Frontal cortex (tissue), 4 donors: ENCODE data around the gene ZNF546. TPM values are rescaled to one million over a fixed set of nuclear protein-coding genes. Genes with fewer than 3 reads are reported as not detected.
"Not testable (repeated sequence)": the region's sequence is repeated elsewhere in the genome, so short reads cannot be mapped to it uniquely, and the experiment has no call there.

ENCODE experiments used
- DNase-seq, 2 donors: peaks; one replicate each; pipeline ENCODE4 v3.0.0; 2012; ENCODE audit warnings: low spot score in 2 of 2
- FAIRE-seq: peaks from 2 replicates; lab custom pipeline; 2012; peaks lifted over from hg19 to GRCh38; lab: Jason Lieb, UNC
- total RNA-seq: library from RNA; depleted of rRNA; stranded (reverse); fragments of >200 nt; gene quantifications from one replicate; pipeline ENCODE4 v1.2.3, GENCODE V29; 2014
- donor health status: control.
- donor health status: control.
- donor health status: control.

The ZNF546 gene
- total RNA-seq, result 15.9 TPM

DNA sequence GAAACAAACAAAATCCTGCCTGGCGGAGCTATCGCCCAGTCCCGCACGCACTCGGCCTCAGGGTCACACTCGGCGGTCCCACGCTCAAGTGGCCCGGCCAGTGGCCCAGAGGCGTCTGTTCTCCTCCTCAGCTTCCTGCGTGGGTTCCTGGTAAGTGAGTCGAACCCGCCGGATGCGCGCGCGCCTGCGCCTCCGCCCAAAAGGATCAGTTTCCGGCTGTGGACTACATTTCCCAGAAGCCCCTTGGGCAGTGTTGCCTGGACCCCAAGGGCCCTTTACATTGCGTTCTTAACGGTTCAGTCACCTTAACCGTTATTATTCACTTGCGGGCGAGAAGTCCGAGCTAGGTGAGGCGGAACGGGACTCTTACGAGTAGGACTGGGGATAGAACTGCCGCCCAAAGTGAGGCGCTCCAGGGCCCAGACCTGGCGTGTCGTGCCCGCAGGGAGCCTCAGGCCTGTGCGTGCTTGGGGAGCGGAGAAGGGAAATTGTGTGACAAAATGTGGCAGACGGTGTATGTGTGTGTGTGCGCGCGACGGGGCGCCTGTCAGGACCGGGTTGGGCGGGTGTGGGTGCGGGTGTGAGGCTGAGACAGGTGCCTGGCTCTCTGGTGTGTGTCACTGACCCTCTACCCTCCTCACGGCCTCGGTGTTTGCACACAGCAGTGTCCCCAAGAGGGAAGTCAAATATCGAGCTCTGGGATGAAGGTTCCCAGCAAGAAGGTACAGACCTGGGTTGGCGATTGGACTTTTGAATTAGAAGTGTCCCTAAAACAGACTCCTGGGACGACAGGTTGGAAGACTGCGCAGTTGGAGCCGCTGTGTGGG, at the start of gene ZNF546:
Gene ZNF546 (plus strand): TSS at position 250 of the 827 bp plus-strand sequence. CDS start 1,267 bp downstream, outside the sequence.
- FAIRE-seq (no peak), DNase-seq (peak; percentile 77 to 88)

DNA sequence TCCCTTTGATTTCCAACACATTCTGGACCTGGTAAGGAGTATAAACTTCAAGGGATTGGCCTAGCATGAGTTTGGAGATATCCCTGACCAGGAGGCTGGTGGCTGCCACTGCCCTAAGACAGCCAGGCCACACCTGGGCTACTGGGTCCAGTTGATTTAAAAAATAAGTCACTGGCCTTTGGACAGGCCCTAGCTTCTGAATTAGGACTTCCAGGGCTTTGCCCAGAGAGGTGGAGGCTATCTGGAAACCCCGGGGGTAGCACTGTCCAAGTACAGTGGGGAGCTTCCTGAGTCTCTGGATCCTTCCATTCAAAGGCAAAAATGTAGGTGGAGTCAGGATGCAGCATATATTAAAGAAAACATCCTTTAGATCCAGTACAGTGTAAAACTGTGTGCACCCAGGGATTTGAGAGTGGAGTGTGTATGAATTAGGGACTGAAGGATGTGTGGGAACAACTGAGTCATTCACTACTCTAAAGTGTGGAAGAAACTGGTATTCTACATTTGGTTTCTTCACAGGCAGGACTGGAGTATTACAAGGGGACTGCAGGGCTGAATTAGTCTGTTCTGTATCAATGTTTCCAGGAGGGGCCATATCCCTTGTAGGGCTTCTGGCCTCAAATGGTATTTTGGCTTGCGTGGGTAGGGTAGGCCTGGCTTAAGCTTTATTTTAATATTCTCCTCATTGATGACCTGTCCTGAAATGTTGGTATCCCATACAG, 47.7 kb upstream of the ZNF546 start:
- DNase-seq (no peak), FAIRE-seq (no peak)

DNA sequence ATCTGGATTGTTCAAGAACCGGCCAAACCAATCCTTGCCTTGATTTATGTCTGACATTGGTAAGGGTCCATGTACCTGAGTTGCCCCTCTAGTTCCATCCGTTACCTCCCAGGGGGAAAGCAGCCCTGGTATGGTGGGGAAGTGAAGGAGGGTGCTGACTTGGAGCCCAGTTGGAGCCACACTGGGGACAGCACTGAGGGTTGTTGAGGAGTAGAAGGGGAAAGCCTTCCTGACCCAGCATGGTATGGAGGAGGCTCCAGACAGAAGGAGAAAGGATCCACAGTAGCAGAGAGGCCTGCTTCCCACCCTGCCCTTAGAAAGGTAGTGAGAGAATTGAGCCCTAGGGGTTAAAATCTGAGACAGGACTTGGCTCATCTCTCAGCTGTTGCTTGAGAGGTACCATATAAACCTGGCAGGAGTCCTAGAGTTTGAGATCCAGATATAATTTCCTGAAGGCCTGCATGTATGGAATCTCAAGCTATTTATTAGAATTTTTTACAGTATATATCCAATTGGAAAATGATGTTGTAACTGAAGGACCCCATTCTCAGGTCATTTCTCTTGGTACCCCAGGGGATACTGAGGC, 45.7 kb upstream of the ZNF546 start:
- DNase-seq (no peak), FAIRE-seq (no peak)

DNA sequence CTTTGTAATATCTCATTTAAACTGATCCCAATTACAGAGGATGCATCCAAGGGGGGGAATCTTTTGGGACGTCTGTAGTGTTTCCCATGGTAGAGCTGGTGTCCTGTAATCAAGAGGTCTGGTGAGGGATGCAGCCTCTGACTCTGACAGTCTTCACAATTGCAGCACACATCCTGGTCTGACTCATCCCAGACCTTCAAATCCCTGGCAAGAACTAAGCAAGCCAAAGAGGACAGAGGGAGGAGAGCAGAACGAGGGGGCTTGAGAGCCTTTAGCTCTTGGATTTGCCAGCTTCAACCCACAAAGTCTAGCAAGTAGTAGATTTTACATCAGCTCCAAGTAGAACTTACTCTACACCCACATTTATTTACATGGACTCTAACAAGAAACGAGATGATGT, 45.2 kb upstream of the ZNF546 start:
- FAIRE-seq, result no peak

DNA sequence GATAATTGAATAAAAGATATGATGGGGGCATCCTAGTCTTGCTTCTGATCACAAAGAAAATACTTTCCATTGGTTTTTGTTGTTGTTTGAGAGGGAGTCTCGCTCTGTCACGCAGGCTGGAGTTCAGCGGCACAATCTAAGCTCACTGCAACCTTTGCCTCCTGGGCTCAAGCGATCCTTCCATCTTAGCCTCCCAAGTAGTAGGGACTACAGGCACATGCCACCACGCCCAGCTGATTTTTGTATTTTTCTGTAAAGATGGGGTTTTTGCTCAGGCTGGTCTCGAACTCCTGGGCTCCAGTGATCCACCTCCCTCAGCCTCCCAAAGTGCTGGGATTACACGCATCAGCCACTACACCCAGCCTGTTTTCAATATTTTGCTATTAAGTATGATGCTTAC, 42.9 kb upstream of the ZNF546 start:
- DNase-seq (no peak), FAIRE-seq (no peak)

More for the DNA sequence above, 45.2 kb upstream of the ZNF546 start:
- peak in 1 of 2 donors; percentile 37 for DNase-seq

GRCh38 chr19:39957886-39958285, 39.0 kb upstream of the ZNF546 start:
- DNase-seq, FAIRE-seq: not testable (repeated sequence)

DNA sequence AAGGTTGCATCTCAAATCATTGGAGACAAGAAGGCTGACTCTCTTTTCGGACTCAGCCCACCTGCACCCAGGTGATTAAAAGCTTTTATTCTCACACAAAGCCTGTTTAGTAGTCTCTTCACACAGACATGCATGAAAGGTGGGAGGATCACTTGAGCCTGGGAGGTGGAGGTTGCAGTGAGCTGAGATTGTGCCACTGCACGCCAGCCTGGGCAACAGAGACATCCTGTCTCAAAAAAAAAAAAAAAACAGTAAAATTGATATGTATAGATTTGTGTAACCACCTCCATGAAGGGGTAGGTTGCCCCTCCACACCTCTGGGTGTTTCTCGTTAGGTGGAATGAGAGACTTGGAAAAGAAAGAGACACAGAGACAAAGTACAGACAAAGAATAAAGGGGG, 37.9 kb upstream of the ZNF546 start:
- FAIRE-seq, DNase-seq: not testable (repeated sequence)

DNA sequence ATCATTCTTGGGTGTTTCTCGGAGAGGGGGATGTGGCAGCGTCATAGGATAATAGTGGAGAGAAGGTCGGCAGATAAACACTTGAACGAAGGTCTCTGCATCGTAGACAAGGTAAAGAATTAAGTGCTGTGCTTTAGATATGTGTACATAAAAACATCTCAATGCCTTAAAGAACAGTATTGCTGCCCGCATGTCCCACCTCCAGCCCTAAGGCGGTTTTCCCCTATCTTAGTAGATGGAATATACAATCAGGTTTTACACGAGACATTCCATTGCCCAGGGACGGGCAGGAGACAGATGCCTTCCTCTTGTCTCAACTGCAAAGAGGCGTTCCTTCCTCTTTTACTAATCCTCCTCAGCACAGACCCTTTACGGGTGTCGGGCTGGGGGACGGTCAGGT, 37.5 kb upstream of the ZNF546 start:
- FAIRE-seq, DNase-seq: not testable (repeated sequence)

GRCh38 chr19:39963898-39964297, 33.0 kb upstream of the ZNF546 start:
- FAIRE-seq (no peak), DNase-seq (no peak)

DNA sequence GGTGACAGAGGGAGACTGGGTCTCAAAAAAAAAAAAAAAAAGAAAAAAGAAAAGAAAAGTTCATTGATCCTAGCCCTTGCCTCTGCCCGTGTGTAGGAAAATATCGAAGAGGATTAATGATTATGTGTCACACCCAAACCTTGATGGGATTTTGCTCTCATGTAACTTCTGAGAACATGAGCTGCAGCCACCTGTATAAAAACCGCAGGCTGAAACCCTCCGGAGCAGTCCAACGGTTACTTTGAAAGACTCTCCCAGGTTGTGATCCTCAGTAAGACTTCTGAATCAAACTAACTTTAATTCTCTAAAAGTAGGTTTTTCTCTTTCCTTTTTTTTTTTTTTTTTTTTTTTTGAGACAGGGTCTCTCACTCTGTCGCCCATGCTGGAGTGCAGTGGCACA, 30.2 kb upstream of the ZNF546 start:
- FAIRE-seq, result no peak
- no peak for DNase-seq

- FAIRE-seq, result no peak
Measured at GRCh38 chr19:39967561-39967960, 29.3 kb upstream of the ZNF546 start.

GRCh38 chr19:39968789-39969188, 28.1 kb upstream of the ZNF546 start:
- FAIRE-seq (no peak), DNase-seq (no peak)

More at GRCh38 chr19:39967561-39967960, 29.3 kb upstream of the ZNF546 start:
- DNase-seq, result no peak

GRCh38 chr19:39969266-39969665, 27.6 kb upstream of the ZNF546 start:
- no peak for DNase-seq
- no peak for FAIRE-seq

GRCh38 chr19:39969681-39970424, 27.0 kb upstream of the ZNF546 start:
- DNase-seq (no peak), FAIRE-seq (no peak)

DNA sequence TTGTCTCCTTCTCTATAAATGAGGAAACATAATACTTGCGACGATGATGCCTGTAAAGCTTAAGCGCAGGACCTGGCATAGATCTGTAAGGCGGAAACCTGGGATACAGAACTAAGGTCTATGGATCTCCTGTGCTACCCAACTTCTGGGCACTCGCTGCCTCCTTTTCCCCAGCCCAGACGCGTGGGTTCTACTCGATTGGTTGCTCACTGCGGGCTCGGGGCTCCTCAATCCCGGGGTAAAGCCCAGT, 26.5 kb upstream of the ZNF546 start:
- DNase-seq (peak in 1 of 2 donors; percentile 16), FAIRE-seq (no peak)

- DNase-seq (peak; percentile 91 to 99), FAIRE-seq (peak; percentile 97)
Measured at GRCh38 chr19:39970675-39971379, 26.0 kb upstream of the ZNF546 start, which contains the start of gene PSMC4. PSMC4 (plus strand) TSS chr19:39971165; CDS start chr19:39971203, 38 bp downstream.

DNA sequence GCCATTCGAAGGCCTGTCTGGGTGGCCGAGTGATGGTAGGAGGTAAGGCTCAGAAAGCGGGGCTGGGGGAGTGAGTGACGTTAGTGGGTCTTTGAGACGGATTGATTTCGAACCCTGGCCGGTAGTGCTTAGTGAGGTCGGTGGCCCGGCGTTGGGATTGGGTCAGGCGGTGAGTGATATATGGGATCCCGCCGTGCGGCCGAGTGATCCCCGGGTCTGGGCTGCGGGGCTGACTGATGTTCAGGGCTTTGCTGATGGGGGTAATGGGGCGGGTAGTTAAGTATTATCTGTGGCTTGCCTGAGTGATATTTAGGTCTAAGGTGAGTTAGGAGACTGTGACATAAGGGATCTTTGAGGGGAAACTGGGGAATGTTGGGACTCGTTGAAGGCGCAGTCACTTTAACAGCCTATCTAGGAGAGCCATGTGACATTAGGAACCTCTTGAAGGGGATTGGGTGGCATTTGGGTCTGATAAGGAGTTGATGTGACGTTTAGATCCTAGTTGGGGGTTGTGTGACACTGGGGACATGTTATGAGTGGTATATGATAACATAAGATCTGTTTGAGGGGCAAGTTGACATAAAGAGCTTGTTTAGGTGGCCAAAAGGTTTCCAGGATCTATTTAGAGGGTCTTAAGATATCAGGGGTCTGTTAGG, 25.4 kb upstream of the ZNF546 start:
- FAIRE-seq (no peak), DNase-seq (no peak)

GRCh38 chr19:39974377-39975155, 22.3 kb upstream of the ZNF546 start:
- no peak for DNase-seq
- FAIRE-seq, result no peak
